Stimulated activated CD8-positive, alpha-beta memory T cell treated with anti-CD3 and anti-CD28 coated beads, Interleukin-2, amount 100 ng/mL, for 48 hours (primary cell): ENCODE results near the gene KLC1.

ENCODE experiments used
- DNase-seq, 2 donors: peaks; one replicate each; pipeline ENCODE4 v3.0.0-alpha.2; 2020; ENCODE audit warnings: low read depth in 2 of 2

The KLC1 gene

GRCh38 chr14:103659631-103660030 is 30.6 kb downstream of the KLC1 start:
- no peak for DNase-seq

- DNase-seq, result no peak
Observed at GRCh38 chr14:103662029-103662428, 33.0 kb downstream of the KLC1 start.

- no peak for DNase-seq
Observed at GRCh38 chr14:103662591-103662990, 33.6 kb downstream of the KLC1 start.

GRCh38 chr14:103663506-103663905 is 34.5 kb downstream of the KLC1 start:
- no peak for DNase-seq

- no peak for DNase-seq
Observed at GRCh38 chr14:103667671-103668070, 38.7 kb downstream of the KLC1 start.

- DNase-seq, result no peak
Observed at GRCh38 chr14:103668117-103668516, 39.1 kb downstream of the KLC1 start.

GRCh38 chr14:103669370-103669769 is 40.4 kb downstream of the KLC1 start:
- no peak for DNase-seq

- DNase-seq, result no peak
Observed at GRCh38 chr14:103671911-103672310, 42.9 kb downstream of the KLC1 start.

- DNase-seq, result no peak
Observed at GRCh38 chr14:103675957-103676356, 46.9 kb downstream of the KLC1 start.

GRCh38 chr14:103676881-103677675 is 48.1 kb downstream of the KLC1 start:
- no peak for DNase-seq

GRCh38 chr14:103679351-103679750 is 50.3 kb downstream of the KLC1 start:
- peak; percentile 20 to 25 for DNase-seq

- no peak for DNase-seq
Observed at GRCh38 chr14:103680491-103681231, 51.6 kb downstream of the KLC1 start.

- DNase-seq, result no peak
Observed at GRCh38 chr14:103683139-103683538, 54.1 kb downstream of the KLC1 start.

- DNase-seq, result no peak
Observed at GRCh38 chr14:103684471-103684870, 55.5 kb downstream of the KLC1 start.

GRCh38 chr14:103684871-103685270 is 55.9 kb downstream of the KLC1 start:
- DNase-seq, result no peak

- DNase-seq, result no peak
Observed at GRCh38 chr14:103685276-103686211, 56.5 kb downstream of the KLC1 start.

GRCh38 chr14:103686831-103687485 is 57.9 kb downstream of the KLC1 start:
- no peak for DNase-seq

- no peak for DNase-seq
Observed at GRCh38 chr14:103687712-103688111, 58.7 kb downstream of the KLC1 start.

GRCh38 chr14:103688441-103688840 is 59.4 kb downstream of the KLC1 start:
- no peak for DNase-seq

- no peak for DNase-seq
Observed at GRCh38 chr14:103688906-103689902, 60.2 kb downstream of the KLC1 start.
